Subcutaneous adipose tissue (tissue), 4 donors: Measurements from ENCODE around the gene CDHR2. TPM values are rescaled to one million over a fixed set of nuclear protein-coding genes. Genes with fewer than 3 reads are reported as not detected.

ENCODE experiments used
- total RNA-seq, 4 donors: library from RNA; depleted of rRNA; stranded (reverse); fragments of >200 nt; gene quantifications; one replicate each; pipeline ENCODE4 v1.1.0, GENCODE V29; 2016
- TF ChIP-seq, protein P1 (sequence below): fragments of 450-650 bp; IDR thresholded peaks from one replicate; pipeline ENCODE4 v1.5.1; 2016; ENCODE audit warnings: low read depth, mild to moderate bottlenecking, control low read depth, antibody characterized with exemption, moderate library complexity

CDHR2 gene
- total RNA-seq, 4 donors from 2014 or later = 0.17 TPM; not detected in 3

DNA sequence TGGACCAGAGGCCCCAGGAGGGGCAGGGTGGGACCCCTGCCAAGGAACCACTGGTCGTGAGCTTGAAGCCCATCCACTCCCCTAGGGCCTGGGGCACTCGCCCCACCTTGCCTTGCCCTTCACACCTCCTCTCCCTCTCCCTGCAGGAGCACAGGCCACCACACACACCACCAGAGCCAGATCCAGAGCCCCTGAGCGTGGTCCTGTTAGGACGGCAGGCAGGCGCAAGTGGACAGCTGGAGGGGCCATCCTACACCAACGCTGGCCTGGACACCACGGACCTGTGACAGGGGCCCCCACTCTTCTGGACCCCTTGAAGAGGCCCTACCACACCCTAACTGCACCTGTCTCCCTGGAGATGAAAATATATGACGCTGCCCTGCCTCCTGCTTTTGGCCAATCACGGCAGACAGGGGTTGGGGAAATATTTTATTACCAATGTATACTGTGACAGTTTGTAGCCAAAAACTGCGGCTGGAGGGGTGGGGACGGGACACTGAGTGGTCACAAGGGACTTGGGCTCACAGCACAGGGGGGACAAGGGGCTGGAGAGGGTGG lies 46.3 kb downstream of the CDHR2 start:
- TF ChIP-seq, protein P1, sequence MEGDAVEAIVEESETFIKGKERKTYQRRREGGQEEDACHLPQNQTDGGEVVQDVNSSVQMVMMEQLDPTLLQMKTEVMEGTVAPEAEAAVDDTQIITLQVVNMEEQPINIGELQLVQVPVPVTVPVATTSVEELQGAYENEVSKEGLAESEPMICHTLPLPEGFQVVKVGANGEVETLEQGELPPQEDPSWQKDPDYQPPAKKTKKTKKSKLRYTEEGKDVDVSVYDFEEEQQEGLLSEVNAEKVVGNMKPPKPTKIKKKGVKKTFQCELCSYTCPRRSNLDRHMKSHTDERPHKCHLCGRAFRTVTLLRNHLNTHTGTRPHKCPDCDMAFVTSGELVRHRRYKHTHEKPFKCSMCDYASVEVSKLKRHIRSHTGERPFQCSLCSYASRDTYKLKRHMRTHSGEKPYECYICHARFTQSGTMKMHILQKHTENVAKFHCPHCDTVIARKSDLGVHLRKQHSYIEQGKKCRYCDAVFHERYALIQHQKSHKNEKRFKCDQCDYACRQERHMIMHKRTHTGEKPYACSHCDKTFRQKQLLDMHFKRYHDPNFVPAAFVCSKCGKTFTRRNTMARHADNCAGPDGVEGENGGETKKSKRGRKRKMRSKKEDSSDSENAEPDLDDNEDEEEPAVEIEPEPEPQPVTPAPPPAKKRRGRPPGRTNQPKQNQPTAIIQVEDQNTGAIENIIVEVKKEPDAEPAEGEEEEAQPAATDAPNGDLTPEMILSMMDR = no peak

DNA sequence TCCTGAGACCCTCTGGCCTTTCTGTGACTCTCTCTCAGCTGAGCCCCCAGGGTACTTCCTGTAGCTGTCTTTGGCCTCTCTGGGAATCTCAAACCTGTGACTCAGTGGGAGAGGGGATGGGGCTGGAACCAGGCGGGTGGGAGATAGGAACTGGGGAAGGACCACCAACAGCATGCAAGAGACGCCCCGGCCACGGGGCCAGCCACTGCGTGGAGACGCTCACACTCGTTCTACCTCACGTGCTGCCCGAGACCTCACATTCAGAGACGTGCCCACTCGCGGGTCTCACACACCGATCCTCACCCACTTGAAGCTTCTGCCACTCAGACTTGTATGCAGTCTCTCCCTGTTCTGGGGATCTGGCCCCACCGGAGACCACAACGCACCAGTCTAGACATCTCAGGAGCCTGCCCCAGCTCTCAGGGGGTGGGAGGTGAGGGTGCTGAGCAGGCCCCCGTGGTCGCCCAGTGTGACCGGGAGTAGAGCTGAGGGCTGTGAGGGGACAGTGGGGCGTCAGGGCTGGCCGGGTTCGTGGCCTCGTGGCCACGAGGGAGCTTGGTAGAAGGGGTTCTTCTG lies 47.0 kb downstream of the CDHR2 start:
- TF ChIP-seq, protein P1 = no peak

DNA sequence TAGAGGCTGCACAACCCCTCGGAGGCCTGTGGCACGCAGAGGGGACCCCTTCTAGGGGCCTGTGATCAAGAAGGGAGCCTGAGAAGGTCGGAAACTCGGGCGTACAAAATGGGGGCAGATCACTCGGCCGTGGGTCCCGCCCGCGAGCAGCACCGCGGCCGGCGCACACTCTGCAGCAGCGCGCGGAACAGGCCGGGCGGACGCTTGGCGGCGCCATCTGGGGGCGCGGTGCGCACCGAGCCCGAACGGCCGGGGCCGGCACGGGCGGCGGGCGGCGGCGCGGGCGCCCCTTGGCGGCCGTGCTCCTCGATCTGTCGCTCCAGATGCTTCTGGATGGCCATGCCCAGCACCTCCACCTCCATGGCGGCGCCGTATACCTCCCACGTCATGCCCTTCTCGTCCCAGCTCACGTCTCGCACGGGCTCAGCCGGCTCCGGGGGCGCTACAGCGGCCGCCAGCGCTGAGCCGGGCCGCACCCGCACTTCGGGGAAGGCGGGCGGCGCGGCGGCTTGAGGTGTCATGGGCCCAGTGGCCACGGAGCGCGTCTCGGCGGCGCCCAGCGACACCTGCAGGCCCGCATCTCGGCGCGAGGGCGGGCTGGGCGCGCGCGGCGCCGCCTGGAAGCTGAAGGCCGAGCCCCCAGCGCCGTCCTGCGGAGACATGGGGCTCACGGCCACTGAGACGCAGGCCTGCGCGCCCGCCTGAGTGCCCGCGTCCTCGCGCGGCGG lies 47.7 kb downstream of the CDHR2 start:
- TF ChIP-seq, protein P1 = no peak

DNA sequence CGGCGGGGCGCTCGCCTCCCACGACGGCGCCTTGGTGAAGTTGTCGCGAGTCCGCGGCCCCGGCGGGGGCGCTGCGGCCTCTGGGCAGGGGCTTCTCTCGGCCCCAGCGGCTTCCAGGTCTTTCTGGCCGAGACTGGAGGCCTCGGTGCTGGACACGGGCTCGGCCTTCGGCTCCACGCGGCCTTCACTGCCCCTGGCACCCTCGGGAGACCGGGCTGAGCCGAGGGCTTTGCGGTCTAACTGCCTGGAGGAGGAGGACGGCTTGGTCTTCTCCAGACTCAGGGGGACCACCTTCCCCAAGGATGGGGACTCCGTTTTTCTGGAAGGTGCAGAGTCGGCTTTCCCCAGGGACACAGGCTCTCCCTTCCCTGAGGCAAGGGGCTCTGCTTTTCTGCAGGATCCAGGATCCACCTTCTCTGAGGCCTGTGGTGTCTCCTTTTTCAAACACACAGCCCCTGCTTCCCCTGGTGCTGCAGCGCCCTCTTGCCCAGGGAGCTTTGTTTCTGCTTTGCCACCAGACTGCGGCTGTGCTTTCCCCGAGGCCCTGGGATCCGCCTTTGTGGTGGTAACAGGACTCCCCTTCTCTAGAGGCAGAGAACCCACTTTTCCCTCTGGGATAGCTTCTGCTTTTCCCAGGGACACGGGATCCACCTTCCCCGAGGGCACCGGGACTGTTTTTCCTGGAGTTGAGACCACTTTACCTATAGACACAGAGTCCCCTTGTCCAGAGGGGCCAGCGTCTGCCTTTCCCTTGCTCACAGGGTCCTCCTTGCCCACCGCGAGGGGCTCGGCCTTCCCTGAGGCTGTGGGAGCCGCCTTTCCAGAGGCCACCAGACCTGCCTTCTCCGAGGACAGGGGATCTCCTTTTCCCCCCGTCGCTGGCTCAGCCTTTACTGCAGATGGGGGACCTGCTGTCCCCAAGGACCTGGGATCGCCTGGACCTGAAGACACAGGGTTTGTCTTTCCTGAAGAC lies 48.6 kb downstream of the CDHR2 start:
- TF ChIP-seq, protein P1 = no peak

DNA sequence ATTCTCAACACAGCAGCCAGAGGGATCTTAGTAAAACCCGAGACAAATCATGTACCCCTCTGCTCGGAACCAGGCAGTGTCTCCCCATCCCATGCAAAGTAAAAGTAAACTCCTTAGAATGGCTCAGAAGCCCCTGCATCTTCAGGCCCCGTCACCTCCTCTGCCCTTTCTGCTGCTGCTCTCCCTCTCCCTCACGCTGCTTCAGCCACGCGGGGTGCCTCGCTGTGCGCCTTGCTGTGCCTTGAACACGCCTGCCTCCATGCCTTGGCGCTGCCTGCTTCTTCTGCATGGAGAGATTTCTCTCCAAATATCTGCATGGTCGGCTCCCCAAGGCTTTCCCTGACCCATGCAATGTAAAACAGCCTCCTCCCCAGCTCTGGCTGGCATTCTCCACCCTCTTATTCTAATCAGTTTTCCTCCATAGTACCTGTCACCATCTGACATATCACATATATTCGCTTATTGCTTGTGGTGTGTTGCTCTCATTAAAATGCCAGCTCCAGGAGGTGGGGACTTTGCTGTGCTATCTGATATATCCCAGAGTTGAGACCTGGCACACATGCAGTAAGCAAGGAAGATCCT lies 52.9 kb downstream of the CDHR2 start:
- TF ChIP-seq, protein P1 = no peak

DNA sequence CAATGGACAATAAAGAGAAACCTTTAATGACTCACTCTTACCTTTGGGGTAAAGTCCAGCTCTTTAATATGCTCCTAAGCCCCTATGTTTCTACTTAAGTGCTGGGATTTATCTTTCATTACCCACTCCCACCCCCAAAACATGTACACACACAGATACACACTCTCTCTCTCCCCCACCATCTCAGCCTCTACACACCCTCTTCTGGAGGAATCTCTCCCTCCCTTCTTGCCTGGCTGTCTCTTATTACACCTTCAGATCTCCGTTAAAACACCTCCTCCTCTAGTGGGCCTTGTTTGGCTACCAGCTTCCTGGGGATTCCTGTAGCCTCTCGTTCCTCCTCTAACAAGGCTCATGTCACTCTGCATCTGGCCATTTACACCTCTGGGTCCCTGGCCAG lies 53.9 kb downstream of the CDHR2 start:
- TF ChIP-seq, protein P1 = no peak
